ENCODE measurements around the gene GPR152.
"Not testable (repeated sequence)": the region's sequence is repeated elsewhere in the genome, so short reads cannot be mapped to it uniquely, and the experiment has no call there.

- TF ChIP-seq CTCF, POLR2A (IDR thresholded peaks at IDR 0.05): not testable (repeated sequence)
Measured at GRCh38 chr11:67403085-67403484, 49.4 kb downstream of the GPR152 start.
